NCI-H526 treated with DMSO at 0.1 percent for 48 hours (cell line): ENCODE results near the gene SAFB.
"Not testable (repeated sequence)": the region's sequence is repeated elsewhere in the genome, so short reads cannot be mapped to it uniquely, and the experiment has no call there.

Experiments used
- DNase-seq: peaks from one replicate; lab custom pipeline; 2025; lab: John Stamatoyannopoulos, UW

Gene SAFB

GRCh38 chr19:5595129-5595528 is 27.8 kb upstream of the SAFB start:
- no peak for DNase-seq

GRCh38 chr19:5595745-5596144 is 27.1 kb upstream of the SAFB start:
- no peak for DNase-seq

DNA sequence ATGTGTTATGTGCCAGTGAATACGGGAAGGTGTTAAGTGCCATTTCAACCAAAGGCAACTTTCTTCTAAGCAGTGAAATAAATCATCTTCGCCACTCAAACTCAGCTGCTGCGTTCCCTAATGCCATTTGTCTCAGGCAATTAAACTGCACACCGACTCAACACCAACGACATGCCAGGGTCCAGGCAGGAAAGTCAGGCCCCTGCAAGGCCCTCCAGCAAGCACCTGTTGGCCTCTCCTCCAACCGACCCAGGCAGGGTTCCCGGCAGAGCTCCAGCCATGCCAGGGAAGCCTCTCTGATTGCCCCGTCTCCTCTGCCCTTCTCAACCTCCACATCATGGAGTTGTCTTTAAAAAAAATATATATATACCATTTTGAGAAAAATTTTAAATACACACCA is 22.1 kb upstream of the SAFB start:
- no peak for DNase-seq

DNA sequence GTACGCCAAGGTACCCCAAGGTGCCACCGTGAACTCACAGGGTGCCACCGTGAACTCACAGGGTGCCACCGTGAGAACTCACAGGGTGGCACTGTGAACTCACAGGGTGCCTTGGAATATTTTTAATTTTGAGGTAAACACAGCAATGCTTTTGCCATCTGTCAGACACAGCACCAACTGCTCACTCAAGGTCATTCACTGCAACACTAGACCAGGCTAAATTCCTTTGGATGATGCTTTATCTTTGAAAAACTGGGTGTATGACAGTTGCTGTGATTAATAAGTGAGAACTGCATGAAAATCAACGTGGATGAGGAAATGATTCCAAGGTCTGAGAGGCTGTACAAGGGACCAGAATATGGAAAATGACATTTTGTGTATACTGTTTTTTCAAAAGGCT is 19.3 kb upstream of the SAFB start:
- no peak for DNase-seq

- no peak for DNase-seq
Measured at GRCh38 chr19:5605362-5605761, 17.5 kb upstream of the SAFB start.

DNA sequence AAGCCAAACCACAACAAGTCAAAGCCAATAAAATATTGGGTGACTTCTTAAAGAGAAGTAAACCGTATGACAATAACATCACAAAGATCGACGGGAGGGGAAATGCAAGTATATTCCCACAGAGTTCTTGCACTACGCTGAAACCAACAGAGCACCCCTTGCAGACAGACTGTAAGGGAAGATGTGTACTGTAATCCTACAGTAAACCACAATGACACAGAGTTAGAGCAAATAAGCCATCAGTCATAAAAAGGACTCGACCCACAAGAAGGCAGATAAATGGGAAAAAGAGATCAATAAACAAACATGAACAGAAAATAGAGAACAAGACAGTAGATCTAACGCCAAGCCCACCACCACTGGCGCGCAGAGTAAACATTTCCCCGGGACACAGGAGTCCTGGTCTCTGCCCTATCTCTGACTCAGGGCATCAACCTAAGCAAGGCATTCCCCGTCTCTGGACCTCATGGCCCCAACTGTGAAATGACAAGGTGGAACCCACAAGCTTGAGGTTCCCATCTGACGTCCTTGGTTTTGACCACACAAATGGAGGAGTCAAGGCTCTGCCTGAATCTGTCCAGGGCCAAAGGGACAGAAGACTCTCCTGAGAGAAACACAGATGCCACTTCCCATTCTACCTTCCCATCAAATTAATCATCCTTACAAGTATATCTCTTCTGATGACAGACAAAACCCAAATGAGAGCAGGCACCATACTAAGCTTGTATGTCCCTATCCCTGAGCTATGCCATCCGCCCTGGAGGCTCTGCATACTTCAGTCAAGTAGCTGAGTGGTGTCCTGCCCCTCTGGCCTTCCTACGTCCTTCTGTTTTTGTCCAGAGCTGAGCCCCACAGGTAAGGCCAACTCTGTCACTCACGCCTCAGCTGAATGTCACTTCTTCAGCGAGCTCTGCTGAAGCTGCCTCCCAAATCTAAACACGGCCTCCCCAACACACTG is 15.3 kb upstream of the SAFB start:
- no peak for DNase-seq

GRCh38 chr19:5608291-5608690 is 14.6 kb upstream of the SAFB start:
- DNase-seq, result no peak

GRCh38 chr19:5608766-5609165 is 14.1 kb upstream of the SAFB start:
- DNase-seq, result not testable (repeated sequence)

GRCh38 chr19:5609881-5610448 is 12.9 kb upstream of the SAFB start:
- DNase-seq, result no peak

- no peak for DNase-seq
Measured at GRCh38 chr19:5612891-5613865, 9.7 kb upstream of the SAFB start.

DNA sequence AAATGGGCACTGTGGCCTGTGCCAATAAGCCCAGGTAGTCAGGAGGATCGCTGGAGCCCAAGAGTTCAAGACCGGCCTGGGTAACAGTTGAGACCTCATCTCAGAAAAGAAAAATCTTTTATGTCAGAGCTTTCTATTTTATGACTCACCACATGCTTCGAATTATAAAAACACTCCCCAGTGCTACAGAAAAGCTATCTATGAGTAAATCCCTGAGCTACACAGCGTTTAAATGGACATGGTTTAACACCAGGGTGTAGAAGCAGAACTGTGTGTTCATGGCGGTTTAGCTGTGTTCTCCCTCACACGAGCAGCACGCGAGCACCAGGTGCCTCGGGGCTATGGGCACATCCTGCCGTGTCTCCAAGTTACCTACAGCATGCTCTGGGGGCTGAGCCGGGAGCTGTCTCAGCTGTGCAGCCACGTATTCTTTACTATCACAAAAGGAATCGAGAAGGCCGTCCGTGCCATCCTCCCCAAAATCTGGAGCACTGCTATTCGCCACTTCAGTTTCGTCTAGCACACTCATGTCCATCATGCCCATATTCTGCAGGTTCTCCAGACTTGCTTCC is 7.0 kb upstream of the SAFB start:
- DNase-seq, result no peak

DNA sequence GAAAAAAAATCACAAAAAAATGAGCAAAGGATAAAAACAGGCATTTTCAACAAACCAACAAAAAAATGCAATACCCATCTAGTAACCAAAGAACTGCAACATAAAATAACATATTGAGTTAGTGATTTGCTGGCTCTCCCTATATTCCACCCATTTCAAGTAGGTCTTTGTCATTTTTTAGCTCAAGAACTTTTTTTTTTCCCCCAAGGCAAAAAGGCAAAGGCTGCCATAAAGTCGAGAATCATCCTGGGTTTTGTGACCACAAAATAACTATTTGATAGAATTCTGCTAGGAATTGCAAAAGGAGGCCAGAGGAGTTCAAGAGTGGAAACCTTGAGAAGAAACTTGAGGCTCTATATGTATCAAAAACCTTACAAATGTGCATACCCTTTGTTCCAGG is 5.8 kb upstream of the SAFB start:
- DNase-seq, result no peak

GRCh38 chr19:5618591-5618990 is 4.3 kb upstream of the SAFB start:
- no peak for DNase-seq

- no peak for DNase-seq
Measured at GRCh38 chr19:5619946-5620345, 2.9 kb upstream of the SAFB start.

- DNase-seq, result no peak
Measured at GRCh38 chr19:5621311-5621944, 1.5 kb upstream of the SAFB start.

- DNase-seq, result no peak
Measured at GRCh38 chr19:5621945-5622464, 878 bp upstream of the SAFB start.

GRCh38 chr19:5623397-5624017 is 624 bp downstream of the SAFB start:
- DNase-seq, result no peak

- no peak for DNase-seq
Measured at GRCh38 chr19:5624018-5624663, 1.3 kb downstream of the SAFB start.

- DNase-seq, result no peak
Measured at GRCh38 chr19:5624741-5625278, 1.9 kb downstream of the SAFB start.

GRCh38 chr19:5625641-5626040 is 2.8 kb downstream of the SAFB start:
- no peak for DNase-seq
